Measurements from ENCODE around the gene THBS2.

THBS2 gene

DNA sequence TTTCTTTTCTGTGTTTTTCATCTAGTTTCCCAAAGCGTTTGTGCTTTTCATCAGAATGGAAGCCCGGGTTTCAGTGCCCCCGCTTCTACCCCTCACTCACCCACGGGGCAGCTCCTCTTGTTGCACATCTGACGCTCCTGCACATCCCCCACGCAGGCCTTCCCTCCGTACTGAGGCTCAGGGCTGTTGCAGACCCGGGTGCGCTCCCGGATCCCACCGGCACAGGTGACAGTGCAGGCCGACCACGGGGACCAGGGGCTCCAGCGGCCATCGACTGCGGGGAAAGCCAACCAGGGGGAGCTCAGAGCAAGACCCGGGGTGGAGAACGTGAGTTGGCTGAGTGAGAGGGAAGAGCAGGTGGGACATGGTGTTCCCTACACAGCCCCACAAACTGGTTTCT is 19.0 kb downstream of the THBS2 start:
- TF ChIP-seq, protein P1, sequence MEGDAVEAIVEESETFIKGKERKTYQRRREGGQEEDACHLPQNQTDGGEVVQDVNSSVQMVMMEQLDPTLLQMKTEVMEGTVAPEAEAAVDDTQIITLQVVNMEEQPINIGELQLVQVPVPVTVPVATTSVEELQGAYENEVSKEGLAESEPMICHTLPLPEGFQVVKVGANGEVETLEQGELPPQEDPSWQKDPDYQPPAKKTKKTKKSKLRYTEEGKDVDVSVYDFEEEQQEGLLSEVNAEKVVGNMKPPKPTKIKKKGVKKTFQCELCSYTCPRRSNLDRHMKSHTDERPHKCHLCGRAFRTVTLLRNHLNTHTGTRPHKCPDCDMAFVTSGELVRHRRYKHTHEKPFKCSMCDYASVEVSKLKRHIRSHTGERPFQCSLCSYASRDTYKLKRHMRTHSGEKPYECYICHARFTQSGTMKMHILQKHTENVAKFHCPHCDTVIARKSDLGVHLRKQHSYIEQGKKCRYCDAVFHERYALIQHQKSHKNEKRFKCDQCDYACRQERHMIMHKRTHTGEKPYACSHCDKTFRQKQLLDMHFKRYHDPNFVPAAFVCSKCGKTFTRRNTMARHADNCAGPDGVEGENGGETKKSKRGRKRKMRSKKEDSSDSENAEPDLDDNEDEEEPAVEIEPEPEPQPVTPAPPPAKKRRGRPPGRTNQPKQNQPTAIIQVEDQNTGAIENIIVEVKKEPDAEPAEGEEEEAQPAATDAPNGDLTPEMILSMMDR (IDR thresholded peaks at IDR 0.05; ENCODE audit: low read depth, low read length, missing control alignments): no peak
- no peak for DNase-seq (ENCODE audit: low read depth)
- H3K4me3 ChIP-seq (ENCODE audit: low read depth, low read length): no peak overlapping the region
- in situ Hi-C loops (cut with HindIII; ENCODE audit: low sequenced_read_pairs): no loop called here

GRCh38 chr6:169233832-169234231 is 19.8 kb downstream of the THBS2 start:
- TF ChIP-seq, protein P1 (IDR thresholded peaks at IDR 0.05; ENCODE audit: low read depth, low read length, missing control alignments): no peak
- in situ Hi-C loops (cut with HindIII; ENCODE audit: low sequenced_read_pairs): no loop called here
- H3K4me3 ChIP-seq (ENCODE audit: low read depth, low read length): no peak overlapping the region

DNA sequence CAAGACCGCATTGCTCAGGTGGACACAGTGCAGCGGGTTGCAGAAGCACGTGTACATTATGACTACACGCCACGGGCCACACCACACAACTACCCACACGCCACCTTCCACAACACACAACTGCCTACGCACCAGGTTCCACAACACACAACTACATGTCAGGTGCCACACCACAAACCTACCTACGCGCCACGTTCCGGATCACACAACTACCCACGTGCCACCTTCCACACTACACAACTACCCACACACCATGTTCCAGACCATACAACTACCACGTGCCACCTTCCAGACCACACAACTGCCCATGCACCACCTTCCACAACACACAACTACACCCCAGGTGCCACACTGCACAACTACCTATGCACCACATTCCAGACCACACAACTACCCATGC is 20.5 kb downstream of the THBS2 start:
- in situ Hi-C loops (cut with HindIII; ENCODE audit: low sequenced_read_pairs): no loop called here
- TF ChIP-seq, protein P1 (IDR thresholded peaks at IDR 0.05; ENCODE audit: low read depth, low read length, missing control alignments): no peak

More at GRCh38 chr6:169233832-169234231, 19.8 kb downstream of the THBS2 start:
- no peak for DNase-seq (ENCODE audit: low read depth)

GRCh38 chr6:169232507-169232931 is 21.1 kb downstream of the THBS2 start:
- H3K4me3 ChIP-seq (ENCODE audit: low read depth, low read length): no peak overlapping the region
- TF ChIP-seq, protein P1 (IDR thresholded peaks at IDR 0.05; ENCODE audit: low read depth, low read length, missing control alignments): no peak
- no peak for DNase-seq (ENCODE audit: low read depth)
- in situ Hi-C loops (cut with HindIII; ENCODE audit: low sequenced_read_pairs): no loop called here

More for the DNA sequence above, 20.5 kb downstream of the THBS2 start:
- DNase-seq (ENCODE audit: low read depth): no peak
- no peak overlapping the region for H3K4me3 ChIP-seq (ENCODE audit: low read depth, low read length)

DNA sequence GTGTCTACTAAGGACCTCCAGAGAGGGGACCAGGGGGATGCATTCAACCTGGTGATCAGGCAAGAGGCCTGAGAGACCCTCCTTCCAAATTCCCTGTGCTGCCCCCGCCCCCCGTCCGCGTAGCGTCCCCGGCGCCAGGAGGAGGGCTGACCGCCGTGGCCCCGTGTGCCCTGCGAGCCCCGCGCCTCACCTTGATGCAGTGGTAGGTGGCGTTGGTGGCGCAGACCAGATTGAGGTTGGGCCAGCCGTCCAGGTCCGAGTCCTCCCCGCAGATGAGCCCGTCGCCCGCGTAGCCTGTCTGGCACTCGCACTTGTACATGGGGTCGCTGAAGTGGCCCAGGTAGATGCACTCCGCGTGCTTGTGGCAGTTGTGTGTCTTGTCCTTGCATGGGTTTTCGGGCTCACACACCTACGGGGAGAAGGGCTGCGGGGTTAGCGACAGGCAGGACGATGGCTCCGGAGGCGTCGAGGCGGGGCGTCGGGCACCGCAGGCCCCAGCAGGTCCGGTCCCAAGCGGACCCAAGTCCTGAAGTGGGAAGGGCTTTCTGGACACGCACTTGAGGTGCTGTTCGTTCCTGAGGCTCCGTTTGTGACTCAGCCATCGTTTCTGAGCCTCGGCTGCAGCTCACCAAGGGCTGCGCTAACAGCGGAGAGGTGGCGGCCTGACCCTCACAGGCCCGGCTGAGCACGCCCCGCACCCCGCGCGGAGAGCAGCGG is 21.7 kb downstream of the THBS2 start:
- H3K4me3 ChIP-seq (ENCODE audit: low read depth, low read length): no peak overlapping the region
- TF ChIP-seq, protein P1 (IDR thresholded peaks at IDR 0.05; ENCODE audit: low read depth, low read length, missing control alignments): no peak
- in situ Hi-C loops (cut with HindIII; ENCODE audit: low sequenced_read_pairs): no loop called here
- DNase-seq (ENCODE audit: low read depth): no peak

- in situ Hi-C loops (cut with HindIII; ENCODE audit: low sequenced_read_pairs): no loop called here
- no peak for DNase-seq (ENCODE audit: low read depth)
- H3K4me3 ChIP-seq (ENCODE audit: low read depth, low read length): no peak overlapping the region
- TF ChIP-seq, protein P1 (IDR thresholded peaks at IDR 0.05; ENCODE audit: low read depth, low read length, missing control alignments): no peak
Observed at GRCh38 chr6:169230946-169231789, 22.5 kb downstream of the THBS2 start.

Measured in astrocyte of the cerebellum (primary cell).